Stimulated activated naive CD4-positive, alpha-beta T cell (primary cell): ENCODE data around the gene ZNF827.
A peak's percentile ranks its signal among the peaks of the same experiment; 100 is the strongest.
"Not testable (repeated sequence)": the region's sequence is repeated elsewhere in the genome, so short reads cannot be mapped to it uniquely, and the experiment has no call there.

Experiments
- DNase-seq, 6 experiments: peaks; one replicate each; lab custom pipeline; 2025; lab: John Stamatoyannopoulos, UW

The ZNF827 gene

DNA sequence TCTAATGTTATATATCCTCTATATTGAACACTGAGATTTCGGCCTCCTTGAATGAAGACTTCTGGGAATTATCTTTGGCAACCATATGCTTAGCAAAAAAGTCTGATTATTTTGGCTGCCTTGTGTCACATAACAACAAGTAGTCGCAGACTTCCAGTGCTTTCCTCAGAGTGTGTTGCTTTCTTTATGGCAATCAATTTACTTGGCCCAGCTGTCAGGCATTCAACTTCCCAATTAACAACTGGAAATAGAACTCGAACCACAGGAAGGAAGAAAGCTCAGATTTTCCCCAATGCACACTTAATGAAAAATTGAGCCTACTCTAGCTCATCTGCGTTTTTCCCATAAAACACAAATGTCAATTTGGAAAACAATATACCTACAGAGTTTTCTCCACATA lies 71.6 kb downstream of the ZNF827 start:
- DNase-seq: no peak

DNA sequence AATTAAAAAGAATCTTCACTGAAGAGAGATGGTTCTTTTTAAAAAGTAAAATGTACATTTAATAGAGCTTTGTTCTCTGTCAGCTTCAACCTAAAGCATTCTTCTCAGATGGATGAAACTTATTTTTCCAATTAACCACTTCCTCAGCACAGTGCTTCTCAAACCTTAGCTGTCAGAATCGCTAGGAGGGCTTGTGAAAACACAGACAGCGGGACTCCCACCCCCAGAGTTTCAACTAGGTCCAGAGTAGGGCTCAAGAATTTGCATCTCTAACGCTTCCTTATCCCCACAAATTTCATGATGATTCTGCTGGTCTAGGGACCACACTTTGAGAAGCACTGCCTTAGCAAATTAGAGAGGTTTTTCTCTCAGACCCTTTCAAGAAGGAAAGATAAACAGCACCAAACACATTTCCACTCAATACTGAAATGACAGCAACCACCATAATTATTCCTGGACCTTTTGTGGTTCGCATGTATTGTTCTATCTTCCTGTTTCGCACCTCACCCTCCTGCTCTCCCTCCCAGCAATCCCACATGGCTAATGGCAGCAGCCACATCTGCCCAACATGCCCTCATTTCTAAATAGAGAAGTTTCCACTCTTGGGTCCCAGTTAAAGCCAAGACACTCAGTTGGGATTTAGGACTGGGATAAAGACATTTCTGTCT lies 73.2 kb downstream of the ZNF827 start:
- DNase-seq: no peak

DNA sequence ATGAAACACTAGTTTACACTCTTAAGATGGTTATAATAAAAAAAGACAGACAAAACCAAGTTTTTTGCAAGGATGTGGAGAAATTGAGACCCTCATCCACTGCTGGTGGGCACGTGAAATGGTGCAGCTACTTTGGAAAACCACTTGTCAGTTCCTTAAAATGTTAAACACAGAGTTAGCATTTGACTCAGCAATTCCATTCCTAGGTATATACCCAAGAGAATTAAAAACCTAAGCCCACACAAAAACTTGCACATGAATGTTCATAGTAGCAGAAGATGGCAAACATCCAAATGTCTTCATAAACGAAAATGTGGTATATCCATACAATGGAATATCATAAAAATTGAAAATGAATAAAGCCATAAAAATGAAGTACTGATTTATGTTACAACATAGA lies 75.4 kb downstream of the ZNF827 start:
- no peak for DNase-seq

DNA sequence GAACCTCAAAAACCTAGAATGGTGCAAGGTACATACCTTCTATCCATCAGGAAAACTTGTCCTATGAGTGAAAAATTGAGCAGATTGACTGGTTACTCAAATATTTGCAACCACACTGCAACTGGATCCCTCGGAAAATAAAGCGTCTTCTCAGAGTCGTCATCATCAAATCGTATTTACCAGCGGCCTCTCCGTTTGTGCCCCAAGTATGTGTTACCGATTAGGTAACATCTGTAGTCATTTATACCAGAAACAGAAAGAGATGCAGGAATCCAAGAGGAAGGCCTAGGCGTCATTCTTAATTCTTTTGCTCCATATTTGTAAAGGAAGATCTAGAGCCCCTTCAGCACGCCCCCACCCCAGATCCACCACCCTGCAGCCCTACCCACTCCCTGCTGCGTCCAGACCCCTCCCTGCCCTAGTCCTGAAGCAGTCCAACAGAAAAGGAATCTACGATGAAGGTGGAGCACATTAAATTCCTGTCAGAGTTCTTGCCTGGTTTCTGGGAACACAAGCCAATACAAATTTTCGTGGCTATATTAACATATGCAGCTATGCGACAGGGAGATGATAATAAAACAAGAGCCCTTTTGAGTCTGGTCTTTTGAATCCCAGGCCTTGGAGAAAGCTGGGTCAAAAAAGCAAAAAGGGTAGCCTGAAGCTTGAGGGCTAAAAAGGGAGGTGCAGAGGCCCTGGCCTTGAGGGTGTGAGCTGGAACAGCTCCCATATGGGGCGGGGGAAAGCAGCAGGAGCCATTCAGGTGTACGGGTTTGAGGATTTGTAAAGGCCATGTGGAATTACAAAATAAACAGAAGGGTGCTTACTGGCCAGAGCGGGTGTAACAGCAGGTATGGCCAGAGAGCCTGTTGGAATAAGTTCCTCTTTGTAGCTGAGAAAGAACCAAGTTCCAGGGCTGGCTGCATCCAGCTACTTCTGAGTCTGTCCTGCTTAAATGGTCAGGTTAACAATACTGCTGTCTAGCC lies 77.0 kb downstream of the ZNF827 start:
- no peak for DNase-seq

DNA sequence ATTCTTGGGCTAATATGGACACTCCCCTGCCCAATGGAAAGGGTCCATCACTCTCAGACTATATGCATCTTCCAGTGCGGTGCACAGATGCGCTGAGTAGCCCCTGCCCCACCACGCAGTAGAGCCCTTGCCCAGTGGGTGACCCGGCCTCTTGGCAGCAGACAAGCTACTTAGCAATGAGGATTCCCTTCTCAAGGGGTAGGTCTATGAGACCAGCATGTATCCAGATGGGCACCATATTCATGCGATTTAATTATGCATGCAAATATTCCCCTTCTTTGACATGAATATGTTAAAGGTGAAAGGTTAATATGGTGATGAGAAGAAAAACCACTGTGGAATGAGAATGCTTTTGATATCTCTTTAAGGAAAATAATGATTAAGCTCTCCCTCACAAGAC lies 77.7 kb downstream of the ZNF827 start:
- no peak for DNase-seq

DNA sequence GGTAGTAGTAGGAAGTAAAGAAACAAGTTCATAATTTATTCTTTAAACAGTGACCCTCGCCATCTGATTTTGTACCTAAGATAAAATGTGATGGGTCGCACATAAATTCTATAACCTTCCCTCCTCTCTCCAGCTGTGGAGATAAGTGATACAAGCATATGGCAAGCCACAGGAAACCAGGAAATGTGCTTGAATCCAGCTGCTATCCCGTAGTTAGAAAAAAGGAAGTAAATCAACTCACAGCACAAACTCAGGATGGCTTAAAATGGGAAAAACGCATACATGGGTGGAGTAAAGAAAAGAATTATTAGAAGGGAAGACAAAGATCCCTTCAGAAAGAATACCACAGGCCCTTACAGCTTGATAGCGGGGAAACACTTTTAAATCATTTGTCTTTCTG lies 78.2 kb downstream of the ZNF827 start:
- no peak for DNase-seq

DNA sequence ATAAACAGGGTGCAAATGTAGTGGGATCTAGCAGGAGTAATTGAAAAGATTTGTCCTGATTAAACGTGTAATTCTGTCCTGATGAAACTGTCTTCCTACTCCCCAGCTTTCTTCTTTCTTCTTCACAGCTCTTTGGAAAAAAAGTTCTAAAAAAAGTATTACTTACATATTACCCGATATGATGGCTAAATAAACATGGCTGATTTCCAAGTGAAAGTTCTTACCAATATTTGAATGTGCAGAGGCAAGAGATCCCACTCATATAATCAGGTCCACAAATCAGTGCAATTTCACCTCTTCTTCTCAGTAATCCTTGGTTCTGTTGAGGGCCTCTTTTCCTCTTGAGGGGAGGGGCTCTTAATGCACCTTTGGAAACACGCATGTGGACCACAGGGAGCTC lies 78.7 kb downstream of the ZNF827 start:
- DNase-seq: no peak

DNA sequence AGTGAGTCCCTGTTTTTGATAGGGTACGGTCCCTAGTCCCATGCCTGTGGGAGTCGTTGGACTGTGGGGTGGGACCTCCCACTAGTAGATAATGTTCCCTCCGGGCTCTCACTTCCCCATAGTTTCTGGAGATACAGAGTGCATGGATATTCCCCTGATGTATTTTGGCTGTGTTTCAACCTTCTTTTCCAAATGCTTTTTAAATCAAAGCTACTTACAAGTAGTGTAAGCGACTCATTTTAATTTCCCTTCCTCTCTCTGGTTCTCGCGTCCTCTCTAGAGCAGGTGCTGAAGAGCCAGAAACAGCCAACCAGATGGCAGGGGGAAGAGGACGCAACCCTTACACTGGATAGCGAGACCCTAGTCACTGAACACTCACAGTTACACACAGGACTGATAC lies 79.2 kb downstream of the ZNF827 start:
- no peak for DNase-seq

DNA sequence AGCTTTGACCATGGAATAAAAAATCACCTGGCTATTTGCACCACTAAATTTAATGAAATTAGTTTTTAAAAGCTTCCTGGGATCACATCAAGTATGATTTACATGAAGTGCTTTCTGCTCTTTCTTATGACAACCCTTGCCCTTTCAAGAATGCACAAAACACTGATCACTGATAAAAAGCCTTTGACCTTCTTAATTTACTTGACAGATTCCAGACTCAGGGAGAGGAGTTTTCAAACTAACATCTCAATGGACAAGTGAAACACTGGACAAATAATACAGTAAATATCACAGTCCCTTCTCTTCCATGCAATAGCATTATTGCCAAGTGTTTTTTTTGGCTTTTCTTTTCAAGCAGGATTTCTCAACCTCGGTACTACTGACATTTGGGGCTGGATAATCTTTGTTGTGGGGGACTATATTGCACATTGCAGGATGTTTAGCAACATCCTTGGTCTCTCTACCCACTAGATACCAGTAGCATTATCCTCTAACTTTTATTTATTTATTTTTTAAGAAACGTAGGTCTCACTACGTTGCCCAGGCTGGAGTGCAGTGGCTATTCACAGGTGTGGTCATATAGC lies 86.3 kb downstream of the ZNF827 start:
- DNase-seq: no peak

DNA sequence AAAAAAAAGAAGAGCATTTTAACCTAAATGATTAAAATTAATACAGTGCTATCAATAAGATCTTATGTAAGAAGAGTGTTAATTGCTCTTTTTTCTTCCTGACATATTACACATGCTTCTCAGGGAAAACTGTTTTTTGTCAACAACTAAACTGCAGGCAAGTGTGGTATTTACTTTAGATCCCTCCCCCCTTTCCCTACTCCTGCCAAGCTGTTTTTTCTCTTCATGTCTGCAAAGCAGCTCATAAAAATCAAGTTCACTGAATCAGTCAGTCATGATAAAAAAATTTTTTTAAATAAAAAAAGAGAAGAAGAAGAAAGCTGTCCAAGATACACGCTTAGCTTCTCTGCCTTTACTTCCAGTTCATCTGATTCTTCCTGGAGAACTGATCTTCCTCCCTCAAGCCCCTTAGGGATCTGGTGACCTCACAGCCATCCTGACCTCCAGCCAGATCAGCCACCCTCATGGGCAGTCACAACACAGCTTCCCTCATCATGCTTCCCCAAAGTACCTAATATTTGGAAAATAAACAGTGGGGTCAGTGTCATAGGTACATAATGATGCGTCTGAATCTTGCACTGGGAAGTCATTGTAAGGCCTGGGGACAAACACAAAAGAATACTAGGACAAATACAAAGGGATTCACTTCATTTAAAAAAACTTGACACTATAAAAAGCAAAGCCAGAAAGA lies 87.0 kb downstream of the ZNF827 start:
- DNase-seq: no peak

DNA sequence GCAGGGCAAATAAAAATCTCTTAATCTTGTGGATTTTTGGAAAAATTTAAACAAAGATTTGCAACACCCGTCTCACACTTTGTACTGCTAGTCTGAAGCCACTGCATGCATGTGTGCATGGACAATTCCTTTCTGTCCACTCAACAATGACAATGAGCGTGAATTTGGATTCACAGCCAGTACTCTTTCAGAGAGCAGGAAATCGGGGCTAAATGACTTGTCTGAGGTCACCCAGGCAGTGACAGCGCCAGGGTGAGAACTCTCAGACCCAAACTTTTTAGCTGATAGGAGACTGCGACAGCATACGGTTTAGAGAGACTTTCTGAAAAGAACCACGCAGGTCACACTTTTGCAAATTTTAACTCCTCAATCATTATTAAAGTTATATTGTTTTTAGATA lies 90.9 kb downstream of the ZNF827 start:
- no peak for DNase-seq

DNA sequence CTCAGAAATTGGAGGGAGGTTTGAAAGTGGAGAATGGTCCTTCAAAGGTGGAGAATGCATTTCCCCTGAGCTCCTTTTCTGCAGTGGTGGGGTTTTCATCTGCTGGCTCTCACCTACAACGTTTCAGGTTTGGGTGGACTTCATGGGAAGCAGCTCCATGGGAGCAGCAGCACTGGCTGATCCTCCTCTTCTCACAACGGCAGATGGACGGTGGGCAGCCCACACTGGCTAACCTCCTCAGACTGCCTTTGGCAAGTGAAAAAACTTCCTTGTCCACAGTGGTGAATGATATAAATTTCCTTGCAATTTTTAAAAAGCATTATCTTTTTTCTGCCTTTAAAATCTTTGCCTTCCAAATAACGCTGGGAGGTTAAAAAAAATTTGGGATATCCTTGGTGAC lies 93.5 kb downstream of the ZNF827 start:
- DNase-seq: no peak

DNA sequence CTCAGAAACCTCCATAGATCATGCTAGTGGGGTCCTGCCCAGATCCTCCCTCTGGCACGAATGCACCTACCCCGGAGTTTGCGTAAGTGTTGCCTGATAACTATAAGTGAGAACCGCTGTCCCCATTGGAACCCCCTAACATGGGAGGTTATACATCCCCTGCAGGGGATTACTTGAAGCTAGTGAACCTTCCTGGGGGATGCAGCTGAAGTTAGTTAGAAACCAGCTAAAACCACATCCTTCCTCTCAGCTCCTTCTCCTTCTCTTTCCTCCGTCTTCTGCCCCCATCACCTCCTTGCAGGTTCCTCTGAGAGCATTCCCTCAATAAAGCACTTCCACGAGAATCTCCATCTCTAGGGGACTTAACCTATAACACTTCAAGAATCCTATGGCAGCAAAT lies 95.0 kb downstream of the ZNF827 start:
- DNase-seq: no peak

DNA sequence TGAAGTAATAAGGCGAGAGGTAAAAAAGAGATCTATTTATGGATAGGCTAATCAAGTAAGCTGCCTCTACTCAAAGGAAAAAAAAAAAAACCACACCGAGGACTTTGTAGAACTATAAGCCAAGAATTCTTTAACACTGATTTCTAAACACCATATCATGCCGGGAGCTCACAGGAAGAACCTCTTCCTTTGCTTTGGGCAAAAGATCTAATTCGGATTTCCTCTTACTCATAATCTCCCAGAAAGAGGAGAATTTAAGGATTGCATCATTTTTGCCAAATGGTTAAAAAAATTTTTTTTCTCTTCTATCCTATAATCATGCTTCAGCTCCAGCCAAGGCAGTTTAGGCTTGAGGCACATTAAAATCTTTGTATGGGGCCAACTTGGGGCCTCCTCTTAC lies 95.5 kb downstream of the ZNF827 start:
- DNase-seq: no peak

DNA sequence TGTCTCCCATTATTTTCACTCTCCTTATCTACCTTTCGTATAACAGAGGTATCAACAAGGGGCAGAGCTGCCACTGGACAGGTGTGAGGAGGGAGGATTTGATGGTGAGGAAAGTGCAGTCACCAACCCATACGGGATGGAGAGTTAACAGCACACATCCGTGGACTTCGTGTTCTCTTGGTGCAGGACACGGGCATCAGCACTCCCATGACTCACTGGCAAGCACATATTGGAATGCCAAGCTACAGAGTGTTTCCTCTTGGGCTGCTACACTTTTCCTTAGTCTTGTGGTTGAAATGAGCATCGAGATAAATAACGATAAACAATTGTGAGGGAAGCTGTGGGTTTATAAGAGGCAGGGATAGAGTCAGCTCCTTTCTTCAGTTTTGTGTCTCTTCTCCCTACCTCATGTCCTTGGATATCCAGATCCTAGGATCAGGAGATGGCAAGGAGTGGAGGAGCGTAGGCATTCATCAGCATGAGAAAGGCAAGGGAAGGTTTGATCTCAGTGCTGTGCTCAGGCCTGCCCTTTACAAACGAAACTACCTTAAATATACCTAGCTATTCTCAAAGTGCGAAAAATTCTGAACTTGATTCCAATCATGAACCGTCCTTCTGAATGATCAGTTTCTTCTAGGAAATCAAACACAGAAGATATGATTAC lies 96.3 kb downstream of the ZNF827 start:
- no peak for DNase-seq

DNA sequence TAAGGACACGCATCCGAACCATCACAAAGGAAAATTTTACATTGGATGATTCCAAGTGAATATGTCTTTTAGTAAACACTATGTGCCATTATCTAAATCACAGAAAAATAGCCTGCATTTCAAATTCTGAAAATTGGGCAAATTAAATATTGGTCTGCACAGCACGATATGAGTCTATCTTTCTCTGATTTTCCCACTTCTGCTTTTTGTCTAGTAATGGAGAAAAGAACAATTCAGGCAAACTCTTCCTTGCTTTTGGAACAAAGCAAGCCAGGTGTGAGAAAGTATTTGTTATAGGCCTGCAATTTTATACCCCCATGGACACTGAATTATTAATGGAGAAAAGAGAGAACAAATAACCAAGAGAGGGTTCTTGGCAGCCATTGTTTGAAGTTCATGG lies 97.8 kb downstream of the ZNF827 start:
- no peak for DNase-seq

DNA sequence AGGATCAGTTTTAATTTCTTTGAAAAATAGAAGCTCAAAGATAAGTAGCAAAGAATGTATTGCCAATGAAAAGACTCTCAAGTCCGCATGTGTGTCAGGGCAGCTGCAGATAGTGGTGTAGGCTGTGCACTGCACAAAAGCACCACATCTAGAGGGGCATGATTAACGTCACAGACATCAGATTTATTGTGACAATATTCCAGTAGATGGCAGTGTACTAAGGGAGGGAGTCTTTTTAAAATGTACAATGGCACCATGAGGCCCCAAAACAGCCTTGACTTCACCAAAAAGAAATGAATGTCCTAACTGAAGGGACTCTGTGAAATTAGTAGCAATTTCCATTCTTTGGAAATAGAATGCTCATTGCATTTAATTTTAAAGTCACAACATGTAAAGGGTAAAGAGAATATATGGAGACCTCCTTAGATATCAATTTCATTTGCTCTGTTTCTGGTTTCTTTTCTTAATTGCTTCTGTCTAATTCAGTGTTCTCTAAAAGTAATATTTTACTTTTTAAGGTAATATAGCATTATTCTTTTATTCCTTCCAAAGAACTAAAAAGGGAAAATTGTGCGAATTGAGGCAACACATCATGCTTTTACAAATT lies 98.4 kb downstream of the ZNF827 start:
- DNase-seq: peak in 3 of 6 experiments; percentile 2 to 9 (median 6)

DNA sequence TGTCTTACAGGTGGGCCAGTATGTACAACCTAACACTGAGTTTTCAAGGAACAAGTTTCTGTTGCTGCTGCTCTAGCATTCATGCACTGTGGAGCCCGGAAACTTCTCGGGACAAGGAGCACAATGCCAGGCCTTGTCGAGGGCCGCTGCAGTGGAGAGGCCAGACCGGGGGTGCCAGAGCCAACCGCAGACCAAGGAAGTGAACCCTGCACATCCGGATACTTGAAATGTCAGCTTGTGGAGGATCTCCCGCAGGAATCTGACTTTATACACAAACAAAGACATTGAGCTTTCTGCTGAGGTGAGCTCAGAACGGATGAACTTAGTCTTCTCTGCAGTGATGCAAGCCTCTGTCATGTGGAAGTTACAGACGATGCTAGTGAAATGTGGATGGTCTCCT lies 99.5 kb downstream of the ZNF827 start:
- DNase-seq: no peak

DNA sequence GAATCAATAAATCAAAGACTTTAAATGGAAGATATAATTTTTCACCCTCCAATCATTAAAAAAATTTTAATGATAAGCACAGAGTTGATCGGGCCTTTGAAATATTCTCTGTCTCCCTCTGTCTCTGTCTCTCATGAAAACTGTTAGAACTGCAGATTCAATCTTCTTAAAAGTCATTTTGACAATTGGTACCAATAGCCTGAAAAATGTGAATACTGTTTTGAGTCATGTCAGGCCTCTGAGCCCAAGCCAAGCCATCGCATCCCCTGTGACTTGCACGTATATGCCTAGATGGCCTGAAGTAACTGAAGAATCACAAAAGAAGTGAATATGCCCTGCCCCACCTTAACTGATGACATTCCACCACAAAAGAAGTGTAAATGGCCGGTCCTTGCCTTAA lies 106.2 kb downstream of the ZNF827 start:
- not testable (repeated sequence) for DNase-seq

DNA sequence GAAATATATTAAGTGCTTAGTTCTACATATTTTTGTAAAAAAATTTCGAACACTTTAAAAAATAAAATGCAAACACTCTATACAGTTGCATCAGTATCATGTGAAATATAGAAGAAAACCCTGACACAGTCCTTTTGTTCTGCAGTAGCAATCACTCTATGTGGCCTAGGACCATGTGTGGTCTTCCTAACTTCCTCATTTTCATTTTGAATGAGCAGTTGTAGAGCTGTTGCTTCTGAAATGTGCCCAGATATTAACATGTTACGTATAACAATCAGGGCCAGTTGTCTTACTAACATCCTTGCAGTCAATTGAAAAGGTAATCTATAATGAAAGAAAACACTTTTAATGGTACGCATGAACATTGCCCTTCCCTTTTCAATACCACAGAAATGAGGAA lies 107.9 kb downstream of the ZNF827 start:
- DNase-seq: no peak

DNA sequence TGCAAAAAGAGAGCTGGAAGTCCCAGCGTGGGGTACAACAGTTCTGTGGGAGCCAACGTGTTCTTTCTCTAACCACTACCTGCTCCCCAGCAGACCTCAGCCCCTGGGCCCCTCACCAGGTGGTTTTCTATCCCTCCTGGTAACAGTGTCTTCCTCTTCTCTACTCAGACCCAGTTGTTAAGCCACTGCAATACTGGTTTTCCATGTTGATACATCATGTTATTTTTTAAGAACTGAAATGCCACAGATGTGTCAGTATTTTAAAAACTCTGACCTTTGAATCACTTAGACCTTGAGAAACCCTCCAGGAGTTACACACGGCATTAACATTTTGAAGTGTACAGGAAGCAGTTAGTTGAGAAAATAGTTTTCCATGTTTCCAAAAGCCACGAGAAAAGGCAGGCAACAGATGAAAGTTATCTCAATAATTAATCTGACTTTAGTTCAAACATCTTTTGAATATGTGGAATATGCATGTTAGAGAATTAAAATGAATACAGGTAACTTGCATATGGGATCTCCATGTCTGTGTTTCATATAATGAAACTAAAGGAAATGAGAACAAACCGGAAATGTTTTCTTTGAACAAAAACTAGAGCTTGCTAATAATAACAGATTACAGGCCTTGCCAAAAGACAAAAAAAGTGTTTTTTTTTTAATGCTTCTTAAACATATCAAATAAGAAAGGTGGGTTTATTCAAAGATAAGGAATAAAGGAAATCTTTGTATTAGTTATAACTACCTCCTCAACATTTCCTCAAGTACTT lies 108.8 kb downstream of the ZNF827 start:
- peak in 1 of 6 experiments; percentile 14 for DNase-seq
